Kasumi-1 (cell line): ENCODE results near the gene CRK.

Source experiments
- DNase-seq, 2 experiments: peaks; one replicate each; lab custom pipeline; 2025; lab: John Stamatoyannopoulos, UW

CRK gene

DNA sequence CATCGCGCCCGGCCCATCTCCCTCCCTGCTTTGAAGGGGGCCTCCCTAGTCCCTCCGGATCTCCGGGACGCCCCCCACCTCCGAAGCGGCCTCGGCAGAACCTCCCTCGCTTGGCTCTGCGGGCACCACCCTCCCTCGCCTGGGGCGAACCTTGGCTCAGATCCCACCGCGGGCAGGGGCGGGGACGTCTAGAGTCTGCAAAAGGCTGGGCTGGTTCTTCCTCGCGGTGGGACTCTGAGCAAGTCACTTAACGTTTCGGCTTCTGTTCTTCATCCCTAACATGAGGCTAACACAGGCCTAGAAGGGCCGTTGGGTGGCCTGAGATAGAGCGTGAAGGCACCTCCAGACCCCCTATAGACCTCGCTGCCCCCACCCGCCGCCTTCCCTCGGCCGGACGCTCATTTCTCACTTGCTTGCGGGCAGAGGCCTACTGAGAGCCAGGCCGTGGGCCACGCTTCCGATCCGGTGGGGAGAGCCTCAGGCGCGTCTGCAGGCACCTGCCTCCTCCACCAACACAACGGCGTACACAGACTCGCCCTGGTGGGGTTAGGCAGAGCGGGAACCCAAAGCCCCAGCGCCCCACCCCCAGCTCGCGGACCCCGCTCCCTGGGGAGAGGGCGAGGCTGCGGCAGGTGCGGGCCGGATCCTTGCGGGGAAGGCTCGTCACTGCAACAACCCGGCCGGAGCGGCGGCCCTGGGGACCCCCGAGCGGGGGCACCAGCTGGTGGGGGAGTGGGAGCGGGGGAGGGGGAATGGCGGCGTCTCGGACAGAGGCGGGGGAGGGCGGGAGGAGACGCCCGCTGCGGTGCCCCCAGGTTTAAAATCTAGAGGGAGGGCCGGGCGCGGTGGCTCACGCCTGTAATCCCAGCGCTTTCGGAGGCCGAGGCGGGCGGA, 31.0 kb upstream of the CRK start:
- peak in 1 of 2 experiments; percentile 9 for DNase-seq

DNA sequence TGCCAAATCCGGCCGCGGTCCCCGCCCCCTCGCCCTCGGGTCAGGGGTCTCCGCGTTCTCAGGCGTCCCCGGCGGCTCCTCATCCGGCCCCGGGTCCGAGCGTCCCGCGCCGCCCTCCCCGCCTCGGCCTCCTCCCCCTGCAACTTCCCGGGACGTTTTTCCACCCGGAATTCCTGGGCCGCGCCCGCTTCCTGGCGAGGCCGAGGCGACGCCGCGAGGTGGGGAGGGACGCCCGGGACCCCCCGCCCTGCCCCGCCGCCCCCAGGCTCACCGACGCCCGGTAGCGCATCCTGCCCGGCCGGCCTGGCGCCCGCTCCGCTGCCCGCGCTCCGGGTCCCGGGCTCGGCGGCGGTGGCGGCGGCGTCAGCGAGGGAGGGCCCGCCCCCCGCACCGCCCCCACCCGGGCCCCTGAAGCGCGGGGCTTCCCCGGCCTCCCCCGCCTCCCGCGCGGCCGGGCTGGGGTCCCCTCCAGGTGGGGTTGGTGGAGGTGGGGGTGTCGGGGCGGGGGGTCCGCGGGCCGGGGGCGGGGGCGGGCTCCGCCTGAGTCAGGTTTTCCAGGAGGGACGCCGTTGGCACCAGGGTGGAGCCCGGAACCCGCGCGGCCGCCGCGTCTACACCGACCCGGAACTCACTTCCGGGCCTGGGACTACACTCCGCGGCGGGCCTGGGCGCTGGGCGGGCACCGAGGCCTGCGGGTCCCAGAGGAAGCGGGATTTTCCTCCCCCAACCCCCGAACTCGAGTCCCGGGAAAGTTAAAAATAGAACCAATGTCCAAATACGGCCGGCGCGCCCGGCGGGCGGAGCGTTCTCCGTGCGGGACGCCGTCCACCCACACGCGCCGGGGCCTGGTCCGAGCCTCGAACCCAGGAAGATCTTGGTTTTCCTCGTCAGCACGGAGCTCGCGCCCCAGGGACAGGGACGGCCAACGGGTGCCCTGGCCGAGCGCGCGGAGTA, 29.7 kb upstream of the CRK start:
- no peak for DNase-seq

- peak in 1 of 2 experiments; percentile 12 for DNase-seq
Observed at GRCh38 chr17:1484676-1485422, 28.8 kb upstream of the CRK start.

DNA sequence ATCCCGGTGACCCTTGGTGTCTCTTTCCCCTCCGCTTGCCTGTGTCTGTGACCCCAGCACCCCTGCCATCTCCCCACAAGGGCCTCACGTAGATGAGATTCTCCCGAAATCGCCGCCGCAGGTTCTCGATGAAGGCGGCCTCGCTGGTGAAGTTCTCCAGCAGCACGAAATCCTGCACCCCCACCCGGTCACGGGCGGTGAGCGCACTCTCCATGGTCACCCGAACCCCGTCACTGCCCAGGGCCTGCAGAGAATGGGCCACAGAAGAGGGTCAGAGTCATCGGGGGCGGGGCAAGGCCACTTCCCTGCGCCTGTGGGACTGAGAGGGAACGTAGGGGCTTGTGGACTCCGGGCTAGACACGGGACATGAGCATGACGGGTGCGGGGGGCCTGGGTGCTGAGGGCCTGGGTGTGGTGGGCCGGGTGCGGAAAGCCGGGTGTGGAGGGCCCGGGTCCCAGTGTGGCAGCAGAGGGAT, 28.1 kb upstream of the CRK start:
- no peak for DNase-seq

- DNase-seq, result no peak
Observed at GRCh38 chr17:1482680-1483079, 26.6 kb upstream of the CRK start.

DNA sequence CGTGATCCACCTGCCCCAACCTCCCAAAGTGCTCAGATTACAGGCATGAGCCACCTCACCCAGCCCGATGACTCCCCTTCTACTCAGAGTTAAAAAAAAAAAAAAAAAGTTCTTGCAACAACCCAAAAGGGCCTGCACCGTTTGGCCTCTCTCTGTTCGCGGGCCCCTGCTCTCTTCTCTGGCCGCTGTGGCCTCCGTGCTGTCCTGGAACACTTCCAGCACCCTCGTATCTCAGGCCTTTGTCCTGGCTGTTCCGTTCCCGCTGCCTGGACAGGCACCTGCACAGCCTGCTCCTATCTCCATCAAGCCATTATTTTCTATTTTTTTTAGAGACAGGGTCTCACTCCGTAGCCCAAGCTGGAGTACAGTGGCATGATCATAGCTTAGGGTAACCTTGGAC, 25.7 kb upstream of the CRK start:
- no peak for DNase-seq

- DNase-seq, result no peak
Observed at GRCh38 chr17:1480747-1481465, 24.9 kb upstream of the CRK start.

- no peak for DNase-seq
Observed at GRCh38 chr17:1478418-1478817, 22.4 kb upstream of the CRK start.

DNA sequence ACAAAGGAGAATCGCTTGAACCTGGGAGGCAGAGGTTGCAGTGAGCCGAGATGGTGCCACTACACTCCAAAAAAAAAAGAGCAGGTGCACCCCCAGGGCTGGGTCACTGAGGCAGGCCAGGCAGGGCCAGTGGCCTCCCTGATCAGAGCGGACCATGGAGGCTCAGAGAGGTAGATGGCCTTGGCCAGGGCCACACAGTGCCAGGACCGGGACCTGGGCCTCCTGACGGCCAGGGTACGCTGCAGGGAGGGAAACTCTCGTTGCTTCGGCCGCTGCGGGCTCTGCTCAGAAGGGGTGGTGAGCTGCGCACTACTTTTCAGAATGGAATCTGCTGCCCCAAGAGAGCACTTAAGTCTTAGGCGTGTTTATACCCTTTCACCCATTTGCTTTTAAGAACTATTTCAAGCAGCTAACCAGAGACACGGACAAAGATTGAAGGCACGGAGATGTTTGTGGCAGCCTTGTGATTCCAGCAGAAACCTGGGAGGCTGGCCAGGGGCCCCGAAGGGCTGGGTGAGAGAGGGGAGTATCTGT, 19.4 kb upstream of the CRK start:
- no peak for DNase-seq

GRCh38 chr17:1474402-1475189, 18.6 kb upstream of the CRK start:
- DNase-seq, result no peak

DNA sequence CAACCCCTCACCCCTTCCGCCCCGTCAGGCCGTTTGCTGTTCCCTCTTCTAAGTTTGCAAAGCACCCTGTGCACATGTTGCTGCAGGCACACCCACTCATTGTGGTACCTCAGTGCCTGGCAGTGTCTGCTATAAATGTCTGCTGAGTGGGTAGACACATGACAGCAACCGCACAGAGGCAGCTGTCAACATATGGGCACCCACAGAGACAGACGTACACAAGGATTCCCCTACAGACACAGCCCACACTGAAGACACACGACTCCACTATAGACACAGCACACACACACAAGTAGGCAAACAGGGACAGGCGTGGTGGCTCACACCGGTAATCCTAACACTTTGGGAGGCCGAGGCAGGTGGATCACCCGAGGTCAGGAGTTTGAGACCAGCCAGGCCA, 17.8 kb upstream of the CRK start:
- no peak for DNase-seq

- peak; percentile 14 to 24 for DNase-seq
Observed at GRCh38 chr17:1473170-1473569, 17.1 kb upstream of the CRK start.

DNA sequence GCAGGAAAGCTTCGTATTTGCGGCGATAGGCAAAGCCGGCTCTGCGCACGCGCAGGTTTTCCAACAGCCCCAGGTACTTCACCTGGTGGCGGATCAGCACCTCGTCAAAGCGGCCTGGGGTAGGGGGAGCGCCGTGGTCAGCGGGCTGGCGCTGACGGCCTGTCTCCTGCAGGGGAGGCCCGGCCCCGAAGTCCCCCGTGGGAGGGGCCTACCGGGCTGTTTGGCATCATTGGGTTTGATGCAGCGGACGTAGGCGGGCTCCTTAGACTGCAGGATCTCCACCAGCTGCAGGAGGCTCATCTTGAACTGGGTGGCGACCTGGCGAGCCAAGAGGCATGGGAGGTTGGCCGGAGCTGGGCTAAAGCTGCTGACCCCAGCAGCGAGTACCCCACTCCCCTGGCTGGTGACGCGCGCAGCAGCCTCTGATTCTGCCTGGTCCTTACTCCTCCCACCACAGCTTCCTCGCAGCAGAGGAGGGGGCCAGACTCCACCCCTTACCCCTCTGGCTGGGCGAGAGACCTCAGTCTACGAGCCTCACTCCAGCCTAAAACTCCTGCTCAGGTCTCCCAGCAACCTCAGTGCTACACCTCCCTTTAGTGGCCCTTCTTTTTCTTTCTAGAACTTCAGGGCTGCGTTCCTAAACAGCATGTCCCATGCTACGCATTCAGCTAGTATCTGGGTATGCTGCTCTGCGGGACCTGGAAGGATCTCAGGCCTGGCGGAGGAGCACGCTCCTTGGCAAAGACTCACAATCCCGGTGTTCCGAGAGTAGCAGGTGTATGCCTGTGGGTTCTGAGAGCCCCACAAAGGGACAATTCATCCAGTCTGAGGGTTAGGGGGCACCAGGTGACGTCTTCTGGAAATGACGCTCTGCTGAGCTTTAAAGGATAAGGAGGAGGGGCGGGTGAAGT, 16.1 kb upstream of the CRK start:
- no peak for DNase-seq

DNA sequence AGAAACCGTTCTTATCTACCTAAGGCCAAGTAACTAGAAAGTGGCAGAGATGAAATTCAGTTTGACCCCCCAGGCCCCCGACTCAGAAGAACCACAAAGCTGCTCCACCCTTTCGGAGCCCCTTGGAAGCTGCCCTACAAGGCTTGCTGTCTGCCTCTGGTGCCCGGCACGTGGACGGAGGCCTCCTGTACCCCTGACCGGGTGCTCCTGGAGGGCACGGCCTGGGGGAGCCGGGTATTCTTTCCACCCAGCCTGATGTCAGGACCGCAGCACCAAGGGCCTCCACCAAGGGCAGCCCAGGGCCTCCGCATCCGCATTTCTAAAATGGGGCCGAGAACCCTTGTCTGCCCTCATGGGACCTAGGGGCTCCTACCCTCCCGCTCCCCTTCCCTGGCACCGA, 15.5 kb upstream of the CRK start:
- no peak for DNase-seq

DNA sequence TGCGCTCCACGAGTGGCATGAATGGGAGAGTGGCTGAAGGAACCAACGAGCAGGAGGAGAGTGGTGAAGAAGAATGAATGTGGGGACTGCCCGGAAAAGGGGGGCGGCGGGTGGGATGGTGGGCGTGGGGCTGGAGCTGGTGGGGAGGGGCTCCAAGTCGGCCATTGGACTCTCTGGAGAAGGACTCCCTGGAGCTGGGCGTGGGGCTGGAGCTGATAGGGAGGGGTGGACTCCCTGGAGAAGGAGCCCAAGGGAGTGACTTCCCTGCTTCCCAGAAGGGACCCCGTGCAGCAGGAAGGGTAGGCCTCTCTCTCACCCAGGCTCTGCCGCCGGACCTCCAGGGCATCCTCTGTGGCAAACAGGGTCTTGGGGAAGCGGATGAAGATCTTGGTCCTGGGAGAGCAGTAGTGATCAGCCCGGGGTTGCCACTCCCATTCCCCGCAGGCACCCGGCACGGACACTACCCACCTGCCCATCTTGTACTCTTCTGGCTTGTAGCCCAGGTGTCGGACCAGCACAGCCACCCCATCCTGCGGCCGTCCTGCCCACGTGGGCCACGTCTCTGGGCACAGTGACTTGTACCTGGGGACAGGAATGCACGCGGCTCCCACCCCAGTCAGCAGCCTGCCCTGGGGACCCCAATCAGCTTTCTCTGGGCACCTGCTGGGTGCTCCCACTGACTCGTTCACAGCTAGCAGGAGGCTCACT, 14.9 kb upstream of the CRK start:
- no peak for DNase-seq

- DNase-seq, result no peak
Observed at GRCh38 chr17:1470071-1470754, 14.2 kb upstream of the CRK start.

DNA sequence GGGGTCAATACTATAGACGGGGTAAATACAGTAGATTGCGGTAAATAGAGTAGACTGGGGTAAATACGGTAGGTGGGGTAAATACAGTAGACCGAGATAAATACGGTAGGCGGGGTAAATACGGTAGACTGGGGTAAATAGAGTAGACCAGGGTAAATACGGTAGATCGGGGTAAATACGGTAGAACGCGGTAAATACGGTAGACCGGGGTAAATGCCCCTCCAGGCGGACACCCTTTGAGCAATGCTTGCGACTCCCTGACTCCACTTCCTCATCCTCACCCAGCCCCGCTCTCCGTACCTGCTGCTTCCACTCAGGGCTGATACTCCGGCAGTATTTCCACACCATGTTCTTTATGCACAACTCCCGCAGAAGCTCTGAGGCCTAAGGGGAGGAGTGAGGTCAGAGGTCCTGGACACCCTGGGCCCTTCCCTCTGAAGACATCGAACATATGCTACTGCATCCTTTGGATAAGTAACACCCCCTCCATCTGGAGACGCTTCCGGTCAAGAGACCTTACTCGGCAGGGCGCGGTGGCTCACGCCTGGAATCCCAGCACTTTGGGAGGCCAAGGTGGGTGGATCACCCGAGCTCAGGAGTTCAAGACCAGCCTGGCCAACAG, 13.3 kb upstream of the CRK start:
- DNase-seq, result no peak
